PFSK-1 (cell line): ENCODE measurements around the gene LAGE3.

Experiments used
- FOXP2 ChIP-seq: optimal IDR thresholded peaks from 2 replicates; pipeline ENCODE3; 2011; ENCODE audit warnings: borderline replicate concordance, control low read depth, inconsistent platforms; ENCODE audit not compliant: insufficient read depth; ENCODE audit errors: extremely low read length, extremely low read depth
- POLR2AphosphoS5 ChIP-seq: IDR thresholded peaks from 2 replicates; pipeline ENCODE4 v1.6.1; 2012; ENCODE audit warnings: low read depth, mild to moderate bottlenecking, control low read depth, low read length, moderate library complexity
- SIN3A ChIP-seq: IDR thresholded peaks from 2 replicates; pipeline ENCODE4 v1.6.1; 2012; ENCODE audit warnings: mild to moderate bottlenecking, low read length, moderate library complexity, borderline replicate concordance; ENCODE audit not compliant: insufficient read depth
- TF ChIP-seq, protein P1 (sequence below), 2 experiments: IDR thresholded peaks; 2 replicates each; pipeline versions ENCODE4 v1.6.1 to v1.8.0; 2011 to 2012; ENCODE audit warnings: low read depth in 2 of 2, low read length in 2 of 2, control low read depth in 1 of 2, inconsistent platforms in 1 of 2, mild to moderate bottlenecking in 1 of 2, moderate library complexity in 1 of 2; ENCODE audit not compliant: insufficient read depth in 1 of 2

DNA sequence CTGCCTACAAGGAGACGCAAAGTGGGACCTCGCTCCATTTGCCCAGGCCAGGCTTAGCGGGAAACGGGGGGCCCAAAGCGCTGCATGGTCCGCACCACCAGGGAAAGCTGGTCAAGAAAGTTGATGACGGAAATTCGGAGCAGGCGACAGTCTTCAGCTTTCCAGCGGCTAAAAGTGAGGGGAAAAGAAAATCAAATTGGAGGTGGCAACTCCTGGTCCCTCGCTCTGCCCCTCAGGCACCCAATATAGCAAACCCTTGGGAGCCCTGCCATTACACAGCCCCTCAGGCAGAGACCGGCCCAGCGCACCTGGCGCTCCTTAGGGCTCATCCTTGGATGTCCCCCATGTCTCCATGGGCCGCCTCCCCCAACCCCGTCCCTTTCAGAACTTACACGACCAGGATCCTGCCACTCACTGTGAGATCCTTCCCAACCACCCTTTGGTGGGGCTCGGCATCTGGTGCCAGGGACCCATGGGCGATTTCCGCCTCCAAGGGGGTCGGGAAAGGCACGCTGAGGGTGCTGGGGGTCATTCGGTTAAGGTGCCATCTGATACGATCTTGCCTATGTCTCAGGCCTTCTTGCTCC is 1.1 kb downstream of the LAGE3 start:
- TF ChIP-seq, protein P1, sequence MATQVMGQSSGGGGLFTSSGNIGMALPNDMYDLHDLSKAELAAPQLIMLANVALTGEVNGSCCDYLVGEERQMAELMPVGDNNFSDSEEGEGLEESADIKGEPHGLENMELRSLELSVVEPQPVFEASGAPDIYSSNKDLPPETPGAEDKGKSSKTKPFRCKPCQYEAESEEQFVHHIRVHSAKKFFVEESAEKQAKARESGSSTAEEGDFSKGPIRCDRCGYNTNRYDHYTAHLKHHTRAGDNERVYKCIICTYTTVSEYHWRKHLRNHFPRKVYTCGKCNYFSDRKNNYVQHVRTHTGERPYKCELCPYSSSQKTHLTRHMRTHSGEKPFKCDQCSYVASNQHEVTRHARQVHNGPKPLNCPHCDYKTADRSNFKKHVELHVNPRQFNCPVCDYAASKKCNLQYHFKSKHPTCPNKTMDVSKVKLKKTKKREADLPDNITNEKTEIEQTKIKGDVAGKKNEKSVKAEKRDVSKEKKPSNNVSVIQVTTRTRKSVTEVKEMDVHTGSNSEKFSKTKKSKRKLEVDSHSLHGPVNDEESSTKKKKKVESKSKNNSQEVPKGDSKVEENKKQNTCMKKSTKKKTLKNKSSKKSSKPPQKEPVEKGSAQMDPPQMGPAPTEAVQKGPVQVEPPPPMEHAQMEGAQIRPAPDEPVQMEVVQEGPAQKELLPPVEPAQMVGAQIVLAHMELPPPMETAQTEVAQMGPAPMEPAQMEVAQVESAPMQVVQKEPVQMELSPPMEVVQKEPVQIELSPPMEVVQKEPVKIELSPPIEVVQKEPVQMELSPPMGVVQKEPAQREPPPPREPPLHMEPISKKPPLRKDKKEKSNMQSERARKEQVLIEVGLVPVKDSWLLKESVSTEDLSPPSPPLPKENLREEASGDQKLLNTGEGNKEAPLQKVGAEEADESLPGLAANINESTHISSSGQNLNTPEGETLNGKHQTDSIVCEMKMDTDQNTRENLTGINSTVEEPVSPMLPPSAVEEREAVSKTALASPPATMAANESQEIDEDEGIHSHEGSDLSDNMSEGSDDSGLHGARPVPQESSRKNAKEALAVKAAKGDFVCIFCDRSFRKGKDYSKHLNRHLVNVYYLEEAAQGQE (IDR thresholded peaks at IDR 0.05; ENCODE audit: insufficient read depth in 1 of 2, low read depth in 2 of 2, low read length in 2 of 2): no peak
- TF ChIP-seq SIN3A (no peak), POLR2AphosphoS5 (no peak), FOXP2 (no peak)
